Measurements from ENCODE around the gene ATP8A2.
"Not testable (repeated sequence)": the region's sequence is repeated elsewhere in the genome, so short reads cannot be mapped to it uniquely, and the experiment has no call there.

ATP8A2 gene

DNA sequence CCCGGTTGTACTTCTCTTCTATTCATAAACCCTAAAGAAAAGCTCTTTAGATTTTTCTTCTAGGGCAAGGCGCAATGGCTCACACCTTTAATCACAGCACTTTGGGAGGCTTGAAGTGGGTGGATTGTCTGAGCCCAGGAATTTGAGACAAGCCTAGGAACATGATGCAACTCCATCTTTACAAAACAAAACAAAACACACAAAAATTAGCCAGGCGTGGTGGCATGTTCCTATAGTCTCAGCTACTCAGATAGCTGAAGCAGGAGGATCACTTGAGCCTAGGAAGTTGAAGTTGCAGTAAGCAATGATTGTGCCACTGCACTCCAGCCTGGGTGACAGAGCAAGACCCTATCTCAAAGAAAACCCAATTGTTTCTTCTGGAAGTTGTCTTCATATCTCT, 439.7 kb downstream of the ATP8A2 start:
- no peak for DNase-seq (ENCODE audit: low spot score)

GRCh38 chr13:25816239-25816638, 444.5 kb downstream of the ATP8A2 start:
- no peak for DNase-seq (ENCODE audit: low spot score)

DNA sequence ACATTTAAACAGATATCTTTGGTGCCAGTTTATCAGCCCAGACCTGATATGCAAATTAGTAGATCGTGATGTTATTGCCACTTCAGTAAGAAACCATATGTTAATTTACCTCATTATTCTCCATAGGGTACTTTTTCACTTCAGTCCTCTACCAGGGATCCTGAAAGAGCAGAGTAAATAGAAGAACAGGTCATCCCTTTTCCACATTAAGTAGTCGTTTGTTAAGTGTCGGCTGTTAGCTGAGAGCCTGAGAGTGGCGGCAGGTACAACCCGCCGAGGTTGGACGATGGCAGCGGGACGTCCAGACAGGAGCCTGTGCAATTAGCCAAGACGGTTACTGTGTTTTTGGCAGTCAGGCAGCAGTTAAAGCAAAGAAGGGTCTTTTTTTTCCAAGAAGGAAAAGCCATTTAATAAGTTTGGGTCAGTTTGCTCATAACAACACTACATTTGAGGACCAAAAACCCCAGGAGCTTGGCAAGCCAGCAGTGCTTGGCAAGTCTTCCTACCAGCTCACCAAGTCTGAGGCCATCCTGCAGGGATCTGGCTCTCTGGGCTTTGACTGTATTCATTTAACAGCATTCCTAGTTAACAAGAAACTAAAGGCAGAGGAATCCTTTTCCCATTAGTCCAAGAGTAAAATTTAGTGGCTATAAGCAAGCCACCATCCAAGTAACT, 448.2 kb downstream of the ATP8A2 start:
- DNase-seq (ENCODE audit: low spot score) = no peak

DNA sequence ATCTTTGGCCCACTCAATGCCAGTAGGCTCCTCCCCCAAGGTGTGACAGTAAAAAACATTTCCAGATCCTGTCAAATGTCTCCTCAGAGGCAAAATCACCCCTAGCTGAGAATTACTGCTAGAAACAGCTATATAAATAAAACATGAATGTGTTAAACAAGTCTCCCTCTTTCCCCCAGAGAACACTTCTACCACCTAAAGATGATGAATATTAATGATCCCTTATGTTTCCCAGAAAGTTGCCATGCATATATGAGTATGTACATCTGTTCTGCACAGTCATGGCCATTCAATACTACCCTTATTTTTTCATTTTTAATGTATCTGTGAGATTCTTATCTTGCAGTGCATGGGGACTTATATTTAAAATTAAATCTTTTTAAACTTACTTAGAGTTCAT, 450.0 kb downstream of the ATP8A2 start:
- DNase-seq (ENCODE audit: low spot score) = no peak

DNA sequence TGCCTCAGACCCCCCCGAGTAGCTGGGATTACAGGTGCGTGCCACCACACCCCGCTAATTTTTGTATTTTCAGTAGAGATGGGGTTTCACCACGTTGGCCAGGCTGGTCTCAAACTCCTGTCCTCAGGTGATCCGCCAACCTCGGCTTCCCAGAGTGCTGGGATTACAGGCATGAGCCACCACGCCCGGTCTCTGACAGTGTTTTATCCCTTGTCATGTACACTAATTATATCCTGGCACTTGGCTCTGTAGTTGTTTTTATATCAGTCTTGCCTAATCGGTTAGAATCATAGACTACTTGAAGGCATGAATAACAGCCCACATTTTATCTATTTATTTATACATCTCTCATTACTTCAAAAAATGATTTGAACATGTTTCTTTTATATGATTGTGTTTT, 455.4 kb downstream of the ATP8A2 start:
- DNase-seq (ENCODE audit: low spot score) = not testable (repeated sequence)

DNA sequence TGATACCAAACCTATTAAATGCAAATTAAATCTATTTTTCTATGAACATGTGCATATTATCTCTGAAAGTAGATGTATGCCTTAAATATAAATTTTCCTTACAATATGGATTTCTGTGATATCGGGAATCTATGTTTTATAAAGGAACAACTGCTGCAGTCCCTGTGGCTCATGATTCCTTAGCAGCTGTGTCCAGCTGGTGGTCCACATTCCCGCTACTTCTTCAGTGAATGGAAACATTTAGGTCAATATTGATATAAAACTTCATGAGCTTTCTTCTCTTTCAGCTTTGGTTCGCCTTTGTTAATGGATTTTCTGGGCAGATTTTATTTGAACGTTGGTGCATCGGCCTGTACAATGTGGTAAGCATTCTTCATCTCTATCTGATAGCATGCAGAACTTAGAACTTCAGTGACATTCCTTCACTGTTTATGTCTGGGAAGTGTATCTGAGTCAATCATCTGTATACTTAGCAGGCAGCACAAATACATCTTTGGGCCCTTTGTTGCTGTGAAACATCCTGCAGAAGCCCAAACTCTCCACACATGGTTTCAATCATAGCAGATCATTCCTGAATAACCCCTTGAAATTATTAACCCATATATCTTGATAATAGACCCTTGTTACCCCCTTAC, 456.2 kb downstream of the ATP8A2 start:
- DNase-seq (ENCODE audit: low spot score) = no peak

- DNase-seq (ENCODE audit: low spot score) = no peak
These were observed 462.0 kb downstream of the ATP8A2 start for GRCh38 chr13:25833761-25834160.

DNA sequence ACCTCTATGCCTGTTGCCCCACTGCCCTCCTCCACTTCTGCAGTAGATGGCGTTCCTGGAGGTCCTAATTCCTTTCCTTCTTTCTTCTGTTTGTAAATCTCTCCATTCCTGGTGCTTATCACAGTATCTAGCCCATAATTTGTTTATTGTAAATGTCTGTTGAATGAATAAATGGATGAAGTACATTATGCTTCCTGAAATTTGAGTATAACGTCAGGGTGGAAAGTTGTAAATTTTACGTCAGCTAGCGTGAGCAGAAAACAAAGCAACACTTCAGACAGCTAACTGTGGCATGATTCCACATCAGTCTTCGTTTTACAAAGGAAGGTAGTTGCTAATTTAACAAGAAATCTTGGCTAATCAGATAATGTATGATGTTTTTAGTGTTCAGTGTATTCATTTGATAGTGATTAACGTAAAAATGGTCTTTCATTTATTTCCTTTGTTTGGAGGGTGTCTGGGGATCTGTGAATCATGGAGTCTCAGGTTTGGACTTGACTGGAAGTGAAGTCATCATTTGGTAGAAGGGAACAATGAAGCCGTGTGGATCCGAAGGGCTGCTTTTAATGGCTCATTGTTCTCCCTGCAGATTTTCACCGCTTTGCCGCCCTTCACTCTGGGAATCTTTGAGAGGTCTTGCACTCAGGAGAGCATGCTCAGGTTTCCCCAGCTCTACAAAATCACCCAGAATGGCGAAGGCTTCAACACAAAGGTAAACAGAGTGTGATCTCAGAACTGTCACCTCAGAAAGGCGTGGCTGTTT, 465.0 kb downstream of the ATP8A2 start:
- DNase-seq (ENCODE audit: low spot score) = no peak

GRCh38 chr13:25839371-25839770, 467.6 kb downstream of the ATP8A2 start:
- DNase-seq (ENCODE audit: low spot score) = no peak

- DNase-seq (ENCODE audit: low spot score) = no peak
These were observed 468.5 kb downstream of the ATP8A2 start for GRCh38 chr13:25840261-25840660.

DNA sequence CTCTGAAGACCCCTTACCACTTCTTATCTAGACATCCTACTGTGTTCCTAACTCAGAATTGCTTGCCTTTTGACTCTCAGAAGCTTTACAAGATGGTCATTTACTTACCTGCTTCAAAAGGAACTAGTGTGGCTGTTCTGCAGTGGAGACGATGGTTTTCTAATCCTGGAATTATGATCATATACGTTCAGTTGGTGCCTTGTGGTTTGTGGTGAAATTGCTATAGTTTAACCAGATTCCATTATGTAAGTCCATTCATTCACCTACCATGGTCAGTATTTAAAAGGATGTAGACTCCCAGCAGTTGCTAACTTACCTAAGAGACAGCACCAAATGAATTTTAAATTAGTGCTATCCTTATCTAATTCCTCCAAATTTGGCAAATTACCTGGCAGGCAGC, 469.2 kb downstream of the ATP8A2 start:
- no peak for DNase-seq (ENCODE audit: low spot score)

GRCh38 chr13:25843692-25844091, 471.9 kb downstream of the ATP8A2 start:
- DNase-seq (ENCODE audit: low spot score) = no peak

- no peak for DNase-seq (ENCODE audit: low spot score)
These were observed 473.0 kb downstream of the ATP8A2 start for GRCh38 chr13:25844559-25845434.

DNA sequence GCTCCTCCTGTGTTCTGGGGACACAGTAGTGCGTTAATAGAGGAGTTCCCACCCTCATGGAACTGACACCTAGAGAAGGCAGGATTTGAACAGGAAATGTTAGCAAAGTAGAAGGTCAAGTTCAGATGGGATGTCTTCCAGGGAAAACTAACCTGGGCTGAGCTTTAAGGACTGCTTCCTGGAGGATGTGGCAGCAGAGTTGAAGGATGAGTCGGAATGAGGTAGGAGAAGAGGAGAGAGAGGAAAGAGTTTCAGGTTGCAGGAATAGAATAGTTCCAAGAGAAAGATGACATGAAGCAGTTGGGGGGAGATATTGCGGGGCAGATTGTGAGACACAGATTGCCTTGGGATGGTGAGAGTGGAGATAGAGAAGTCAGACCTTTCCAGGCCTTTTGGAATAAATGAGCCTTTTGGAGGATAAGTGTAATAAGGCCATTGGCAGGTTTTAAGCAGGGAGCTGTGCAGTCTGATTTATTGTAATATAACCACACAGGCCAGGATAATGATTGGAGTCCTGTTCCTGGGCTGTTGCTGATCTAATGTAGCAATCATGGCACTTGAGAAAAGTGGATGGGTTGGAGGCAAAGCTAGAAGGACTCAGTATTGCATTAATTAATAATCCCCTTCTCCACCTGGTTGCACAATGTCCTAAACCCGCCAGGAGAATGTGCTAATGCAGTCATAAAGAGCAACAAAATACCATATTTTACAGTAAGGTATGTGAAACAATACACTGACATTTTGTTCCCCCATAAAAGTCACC, 474.6 kb downstream of the ATP8A2 start:
- no peak for DNase-seq (ENCODE audit: low spot score)

DNA sequence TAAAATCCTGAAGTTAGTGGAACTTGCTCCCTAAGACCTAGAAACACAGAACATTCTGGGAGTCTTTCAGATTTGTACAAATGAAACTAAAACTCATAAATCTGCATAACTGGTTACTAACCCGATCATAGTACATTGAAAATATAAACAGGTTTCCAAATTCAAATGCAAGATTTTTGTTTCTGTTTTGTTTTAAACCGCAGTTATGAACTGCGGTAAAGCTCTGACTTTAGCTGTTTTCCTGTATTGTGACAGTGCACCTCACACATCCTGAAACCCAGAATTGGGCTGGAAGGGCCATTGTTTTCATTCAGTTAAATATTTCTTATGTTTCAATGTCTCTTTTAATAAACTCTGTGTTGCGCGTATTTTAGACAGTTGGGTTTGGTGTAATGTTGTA, 475.4 kb downstream of the ATP8A2 start:
- DNase-seq (ENCODE audit: low spot score) = no peak

GRCh38 chr13:25847635-25848626, 476.2 kb downstream of the ATP8A2 start:
- no peak for DNase-seq (ENCODE audit: low spot score)

GRCh38 chr13:25848812-25849745, 477.3 kb downstream of the ATP8A2 start:
- no peak for DNase-seq (ENCODE audit: low spot score)

GRCh38 chr13:25857830-25858229, 486.1 kb downstream of the ATP8A2 start:
- DNase-seq (ENCODE audit: low spot score) = no peak

GRCh38 chr13:25859528-25859927, 487.8 kb downstream of the ATP8A2 start:
- no peak for DNase-seq (ENCODE audit: low spot score)
